Measurements from ENCODE around the gene ACBD6. TPM values are rescaled to one million over a fixed set of nuclear protein-coding genes. Genes with fewer than 3 reads are reported as not detected.

Gene ACBD6
- total and polyA plus RNA-seq, 2 experiments from 2014 or later: 75.7 to 88.8 TPM

DNA sequence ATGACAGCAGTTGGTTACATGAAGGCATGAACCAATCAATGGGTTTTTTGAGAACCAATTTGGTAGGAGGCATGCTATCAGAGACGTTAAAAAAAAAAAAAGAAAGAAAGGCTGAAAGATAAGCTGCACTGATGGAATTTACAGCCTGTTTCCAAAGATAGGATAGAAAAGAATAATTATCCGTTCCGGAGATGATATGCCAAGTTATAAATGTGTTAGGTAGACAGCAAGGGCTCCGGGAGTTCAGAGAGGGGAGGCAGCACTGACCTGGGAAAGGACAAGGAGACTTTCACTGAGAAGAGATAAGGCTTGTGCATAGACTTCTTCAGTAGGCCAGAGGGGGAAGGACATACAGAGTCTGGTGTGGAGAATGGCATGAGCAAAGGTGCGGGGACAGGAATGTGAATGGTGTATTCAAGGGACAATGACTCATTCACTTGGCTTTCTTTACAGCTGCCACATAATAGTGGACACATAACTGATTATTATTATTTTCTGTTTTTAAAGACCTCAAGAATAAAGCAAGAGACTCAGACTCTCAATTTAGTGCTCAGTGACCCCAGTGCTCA is 24.8 kb upstream of the ACBD6 start (continued):
- TF ChIP-seq, protein P1, sequence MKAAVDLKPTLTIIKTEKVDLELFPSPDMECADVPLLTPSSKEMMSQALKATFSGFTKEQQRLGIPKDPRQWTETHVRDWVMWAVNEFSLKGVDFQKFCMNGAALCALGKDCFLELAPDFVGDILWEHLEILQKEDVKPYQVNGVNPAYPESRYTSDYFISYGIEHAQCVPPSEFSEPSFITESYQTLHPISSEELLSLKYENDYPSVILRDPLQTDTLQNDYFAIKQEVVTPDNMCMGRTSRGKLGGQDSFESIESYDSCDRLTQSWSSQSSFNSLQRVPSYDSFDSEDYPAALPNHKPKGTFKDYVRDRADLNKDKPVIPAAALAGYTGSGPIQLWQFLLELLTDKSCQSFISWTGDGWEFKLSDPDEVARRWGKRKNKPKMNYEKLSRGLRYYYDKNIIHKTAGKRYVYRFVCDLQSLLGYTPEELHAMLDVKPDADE (IDR thresholded peaks at IDR 0.05): no peak
- TF ChIP-seq ZNF331 (CRISPR knock-in tag; IDR thresholded peaks at IDR 0.05; ENCODE audit: low read depth) (no peak), NANOG (IDR thresholded peaks at IDR 0.05; ENCODE audit: borderline replicate concordance) (no peak), EZH2 (IDR thresholded peaks at IDR 0.05; ENCODE audit: low read depth, unreplicated experiment) (no peak), CREB1 (CRISPR knock-in tag; IDR thresholded peaks at IDR 0.05; ENCODE audit: low read depth) (no peak), ZNF114 (CRISPR knock-in tag; IDR thresholded peaks at IDR 0.05) (no peak), POLR2AphosphoS5 (IDR thresholded peaks at IDR 0.05; ENCODE audit: low read depth) (no peak)
- TF ChIP-seq, protein P2, sequence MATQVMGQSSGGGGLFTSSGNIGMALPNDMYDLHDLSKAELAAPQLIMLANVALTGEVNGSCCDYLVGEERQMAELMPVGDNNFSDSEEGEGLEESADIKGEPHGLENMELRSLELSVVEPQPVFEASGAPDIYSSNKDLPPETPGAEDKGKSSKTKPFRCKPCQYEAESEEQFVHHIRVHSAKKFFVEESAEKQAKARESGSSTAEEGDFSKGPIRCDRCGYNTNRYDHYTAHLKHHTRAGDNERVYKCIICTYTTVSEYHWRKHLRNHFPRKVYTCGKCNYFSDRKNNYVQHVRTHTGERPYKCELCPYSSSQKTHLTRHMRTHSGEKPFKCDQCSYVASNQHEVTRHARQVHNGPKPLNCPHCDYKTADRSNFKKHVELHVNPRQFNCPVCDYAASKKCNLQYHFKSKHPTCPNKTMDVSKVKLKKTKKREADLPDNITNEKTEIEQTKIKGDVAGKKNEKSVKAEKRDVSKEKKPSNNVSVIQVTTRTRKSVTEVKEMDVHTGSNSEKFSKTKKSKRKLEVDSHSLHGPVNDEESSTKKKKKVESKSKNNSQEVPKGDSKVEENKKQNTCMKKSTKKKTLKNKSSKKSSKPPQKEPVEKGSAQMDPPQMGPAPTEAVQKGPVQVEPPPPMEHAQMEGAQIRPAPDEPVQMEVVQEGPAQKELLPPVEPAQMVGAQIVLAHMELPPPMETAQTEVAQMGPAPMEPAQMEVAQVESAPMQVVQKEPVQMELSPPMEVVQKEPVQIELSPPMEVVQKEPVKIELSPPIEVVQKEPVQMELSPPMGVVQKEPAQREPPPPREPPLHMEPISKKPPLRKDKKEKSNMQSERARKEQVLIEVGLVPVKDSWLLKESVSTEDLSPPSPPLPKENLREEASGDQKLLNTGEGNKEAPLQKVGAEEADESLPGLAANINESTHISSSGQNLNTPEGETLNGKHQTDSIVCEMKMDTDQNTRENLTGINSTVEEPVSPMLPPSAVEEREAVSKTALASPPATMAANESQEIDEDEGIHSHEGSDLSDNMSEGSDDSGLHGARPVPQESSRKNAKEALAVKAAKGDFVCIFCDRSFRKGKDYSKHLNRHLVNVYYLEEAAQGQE (IDR thresholded peaks at IDR 0.05; ENCODE audit: unreplicated experiment): no peak

DNA sequence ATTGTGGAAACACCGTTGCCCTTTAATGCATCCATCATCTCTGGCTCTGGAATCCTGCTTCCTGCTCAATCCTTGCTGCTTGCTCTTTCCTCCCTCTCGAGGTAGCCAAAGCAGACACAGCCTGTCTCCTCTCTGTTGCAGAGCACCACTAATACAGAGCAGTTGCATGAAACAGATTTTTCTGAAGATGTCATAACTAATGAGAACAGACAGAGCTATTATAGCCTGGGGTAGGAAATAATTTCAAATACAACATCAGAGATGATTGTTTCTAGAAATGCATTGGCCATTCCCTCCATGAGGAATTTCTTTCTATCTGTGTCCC is 23.3 kb upstream of the ACBD6 start:
- DNase-seq (ENCODE audit: low spot score) (no peak), ATAC-seq (no peak)
- Histone ChIP-seq H3K27ac (ENCODE audit: low read depth) (no peak overlapping the region), H2AFZ (no peak overlapping the region), H3K36me3 (ENCODE audit: insufficient read depth) (no peaks in the 10 kb centered on the region), H3F3A (replicated peaks; ENCODE audit: low read depth) (no peaks in the 10 kb centered on the region), H3K27me3 (ENCODE audit: insufficient read depth) (no peaks in the 10 kb centered on the region), H3K4me2 (no peak overlapping the region), H3K4me3 (no peak overlapping the region), H3K79me2 (replicated peaks; ENCODE audit: insufficient read depth) (no peaks in the 10 kb centered on the region), H3K9me2 (ENCODE audit: insufficient read depth) (peaks cover 9% of the 10 kb centered on the region; the same call in 1 of the 2 replicates), H4K20me1 (replicated peaks; ENCODE audit: insufficient read depth) (no peaks in the 10 kb centered on the region), H3K4me1 (ENCODE audit: insufficient read depth) (peaks cover 20% of the 10 kb centered on the region)
- H3K4me1 Mint-ChIP-seq: peaks cover 32% of the 10 kb centered on the region
- H3K27me3 Mint-ChIP-seq (ENCODE audit: insufficient read depth, low read depth, poor library complexity): peaks cover 5% of the 10 kb centered on the region
- H3K4me3 Mint-ChIP-seq: no peak overlapping the region
- H3K27ac Mint-ChIP-seq: no peak overlapping the region
- no peaks in the 10 kb centered on the region; the same call in 2 of the 3 replicates for H3K36me3 Mint-ChIP-seq (ENCODE audit: low read depth)
- no peaks in the 10 kb centered on the region for H3K9me3 Mint-ChIP-seq
- TF ChIP-seq, protein P1 (IDR thresholded peaks at IDR 0.05): no peak
- TF ChIP-seq STAT1 (IDR thresholded peaks at IDR 0.05; ENCODE audit: unreplicated experiment) (no peak), ZNF331 (CRISPR knock-in tag; IDR thresholded peaks at IDR 0.05; ENCODE audit: low read depth) (no peak), CREB1 (CRISPR knock-in tag; IDR thresholded peaks at IDR 0.05; ENCODE audit: low read depth) (no peak), EZH2phosphoT487 (IDR thresholded peaks at IDR 0.05; ENCODE audit: unreplicated experiment) (no peak), EZH2 (IDR thresholded peaks at IDR 0.05; ENCODE audit: low read depth, unreplicated experiment) (no peak), JUNB (IDR thresholded peaks at IDR 0.05; ENCODE audit: unreplicated experiment) (no peak), NANOG (IDR thresholded peaks at IDR 0.05; ENCODE audit: borderline replicate concordance) (no peak), ZNF114 (CRISPR knock-in tag; IDR thresholded peaks at IDR 0.05) (no peak), POLR2AphosphoS5 (IDR thresholded peaks at IDR 0.05; ENCODE audit: low read depth) (no peak)
- TF ChIP-seq, protein P3, sequence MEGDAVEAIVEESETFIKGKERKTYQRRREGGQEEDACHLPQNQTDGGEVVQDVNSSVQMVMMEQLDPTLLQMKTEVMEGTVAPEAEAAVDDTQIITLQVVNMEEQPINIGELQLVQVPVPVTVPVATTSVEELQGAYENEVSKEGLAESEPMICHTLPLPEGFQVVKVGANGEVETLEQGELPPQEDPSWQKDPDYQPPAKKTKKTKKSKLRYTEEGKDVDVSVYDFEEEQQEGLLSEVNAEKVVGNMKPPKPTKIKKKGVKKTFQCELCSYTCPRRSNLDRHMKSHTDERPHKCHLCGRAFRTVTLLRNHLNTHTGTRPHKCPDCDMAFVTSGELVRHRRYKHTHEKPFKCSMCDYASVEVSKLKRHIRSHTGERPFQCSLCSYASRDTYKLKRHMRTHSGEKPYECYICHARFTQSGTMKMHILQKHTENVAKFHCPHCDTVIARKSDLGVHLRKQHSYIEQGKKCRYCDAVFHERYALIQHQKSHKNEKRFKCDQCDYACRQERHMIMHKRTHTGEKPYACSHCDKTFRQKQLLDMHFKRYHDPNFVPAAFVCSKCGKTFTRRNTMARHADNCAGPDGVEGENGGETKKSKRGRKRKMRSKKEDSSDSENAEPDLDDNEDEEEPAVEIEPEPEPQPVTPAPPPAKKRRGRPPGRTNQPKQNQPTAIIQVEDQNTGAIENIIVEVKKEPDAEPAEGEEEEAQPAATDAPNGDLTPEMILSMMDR (conservative IDR thresholded peaks at IDR 0.05; ENCODE audit: low read depth in 2 of 2): no peak
- TF ChIP-seq, protein P2 (IDR thresholded peaks at IDR 0.05; ENCODE audit: unreplicated experiment): no peak
